Activated CD8-positive, alpha-beta memory T cell treated with anti-CD3 and anti-CD28 coated beads, Interleukin-2, amount 50 U/mL, for 48 hours (primary cell): ENCODE data around the gene UQCC3.
"Not testable (repeated sequence)": the region's sequence is repeated elsewhere in the genome, so short reads cannot be mapped to it uniquely, and the experiment has no call there.

Experiments
- DNase-seq: peaks from one replicate; pipeline ENCODE4 v3.0.0-alpha.2; 2020

The UQCC3 gene

DNA sequence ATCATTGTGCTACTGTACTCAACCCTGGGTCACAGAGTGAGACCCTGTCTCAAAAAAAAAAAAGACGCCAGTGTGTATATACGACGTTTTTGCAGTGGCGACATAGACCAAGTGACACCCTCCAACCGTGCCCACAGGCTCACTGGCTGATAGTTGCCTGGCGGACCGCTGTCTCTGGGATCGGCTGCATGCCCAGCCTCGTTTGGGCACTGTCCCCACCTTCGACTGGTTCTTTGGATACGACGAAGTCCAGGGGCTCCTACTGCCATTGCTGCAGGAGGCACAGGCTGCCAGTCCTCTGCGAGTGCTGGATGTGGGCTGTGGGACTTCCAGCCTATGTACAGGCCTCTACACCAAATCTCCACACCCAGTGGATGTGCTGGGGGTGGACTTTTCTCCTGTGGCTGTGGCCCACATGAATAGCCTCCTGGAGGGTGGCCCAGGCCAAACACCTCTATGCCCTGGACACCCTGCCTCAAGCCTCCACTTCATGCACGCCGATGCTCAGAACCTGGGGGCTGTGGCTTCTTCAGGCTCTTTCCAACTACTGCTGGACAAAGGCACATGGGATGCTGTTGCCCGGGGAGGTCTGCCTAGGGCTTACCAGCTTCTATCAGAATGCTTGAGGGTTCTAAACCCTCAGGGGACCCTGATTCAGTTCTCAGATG lies 5.1 kb upstream of the UQCC3 start:
- DNase-seq = peak; percentile 75

DNA sequence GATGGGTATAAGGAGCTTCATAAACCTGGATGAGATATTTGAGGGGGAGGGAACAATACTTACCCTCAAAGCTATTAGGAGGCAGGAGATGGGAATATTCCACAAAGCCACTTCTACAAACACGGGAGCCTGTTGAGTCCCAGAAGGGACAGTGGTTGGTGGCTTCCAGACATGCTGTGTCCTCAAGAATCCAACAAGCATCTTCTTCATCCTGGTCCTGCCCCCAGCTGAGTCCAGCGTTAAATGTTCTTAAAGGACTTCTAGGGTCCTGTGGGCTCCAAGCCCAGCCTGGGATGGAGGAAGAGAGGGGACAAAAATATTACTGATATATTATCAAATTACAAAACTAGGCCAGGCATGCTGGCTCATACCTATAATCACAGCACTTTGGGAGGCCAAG lies 4.0 kb upstream of the UQCC3 start:
- DNase-seq = no peak

- DNase-seq = no peak
These were observed 1.9 kb upstream of the UQCC3 start for GRCh38 chr11:62669420-62670161.

- no peak for DNase-seq
These were observed 251 bp upstream of the UQCC3 start for GRCh38 chr11:62671236-62671607.

DNA sequence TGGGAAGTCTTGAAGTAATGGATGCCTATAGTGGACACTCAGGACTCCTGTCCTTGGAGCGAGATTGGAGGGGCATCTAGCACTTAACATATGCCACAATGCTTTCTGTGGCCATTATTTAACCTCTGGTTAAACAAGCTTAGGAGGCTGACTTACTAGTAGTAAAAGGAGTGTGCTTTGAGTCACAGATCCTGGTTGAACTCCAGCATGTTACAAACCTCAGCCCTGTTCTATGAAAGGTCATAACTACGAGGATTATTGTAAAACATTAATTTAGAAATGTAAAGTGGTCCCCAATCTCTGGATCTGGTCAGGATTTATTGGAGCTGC lies 1.7 kb downstream of the UQCC3 start:
- no peak for DNase-seq

GRCh38 chr11:62675415-62675814 lies 3.9 kb downstream of the UQCC3 start:
- DNase-seq = not testable (repeated sequence)

GRCh38 chr11:62676698-62677097 lies 5.2 kb downstream of the UQCC3 start:
- DNase-seq = no peak

DNA sequence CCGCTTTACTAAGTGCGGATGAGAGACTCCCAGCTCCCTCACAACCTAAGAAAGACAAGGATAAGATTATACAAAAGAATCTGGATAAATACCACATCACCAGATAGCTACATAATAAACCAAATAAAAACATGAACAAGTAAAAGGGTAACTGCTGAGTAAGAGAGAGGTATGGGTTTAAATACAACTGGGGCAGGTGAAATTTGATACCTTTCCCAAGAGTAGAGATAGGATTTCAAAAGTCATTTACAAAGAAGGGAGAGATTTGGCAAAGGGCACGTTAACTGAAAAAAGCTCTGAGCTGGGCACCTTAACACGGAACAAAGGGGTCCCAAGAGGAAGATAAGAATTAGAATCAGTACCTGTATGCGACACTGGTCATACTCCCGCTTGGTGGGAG lies 5.7 kb downstream of the UQCC3 start:
- DNase-seq = no peak

DNA sequence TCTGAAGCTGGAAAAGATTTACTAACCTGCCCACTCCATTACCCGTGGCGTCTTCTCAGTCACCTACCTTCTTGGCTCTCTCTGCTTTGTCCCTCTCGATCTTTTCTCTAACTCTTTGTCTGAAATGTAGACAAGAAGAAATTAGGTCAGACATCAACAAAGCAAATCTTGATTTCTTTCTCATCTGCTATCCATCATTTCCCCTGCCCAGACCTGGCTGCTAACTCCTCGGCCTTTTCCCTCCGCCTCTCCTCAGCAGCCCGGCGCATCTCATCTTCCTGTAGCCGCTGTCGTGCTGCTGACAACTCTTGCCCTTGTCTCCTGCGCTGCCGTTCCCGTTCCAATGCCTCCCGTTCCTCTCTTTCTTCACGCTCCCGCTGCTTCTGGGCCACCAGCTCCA lies 6.2 kb downstream of the UQCC3 start:
- DNase-seq = no peak

DNA sequence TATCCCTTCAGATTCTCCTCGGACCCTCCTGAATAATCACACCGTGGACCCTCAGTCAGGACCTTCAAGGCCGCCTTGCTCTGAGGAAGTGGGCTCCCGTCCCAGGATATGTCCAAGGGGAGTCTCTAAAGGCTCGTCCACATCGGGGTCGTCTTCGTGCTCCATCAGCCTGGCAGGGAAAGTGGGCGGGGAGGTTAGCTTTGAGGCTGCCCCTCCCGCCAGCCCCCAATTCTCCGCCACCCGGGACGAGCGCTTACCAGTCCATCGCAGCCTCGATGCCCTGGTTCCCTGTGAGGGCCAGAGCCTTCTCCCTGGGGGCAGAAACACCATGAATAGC lies 6.9 kb downstream of the UQCC3 start:
- no peak for DNase-seq

DNA sequence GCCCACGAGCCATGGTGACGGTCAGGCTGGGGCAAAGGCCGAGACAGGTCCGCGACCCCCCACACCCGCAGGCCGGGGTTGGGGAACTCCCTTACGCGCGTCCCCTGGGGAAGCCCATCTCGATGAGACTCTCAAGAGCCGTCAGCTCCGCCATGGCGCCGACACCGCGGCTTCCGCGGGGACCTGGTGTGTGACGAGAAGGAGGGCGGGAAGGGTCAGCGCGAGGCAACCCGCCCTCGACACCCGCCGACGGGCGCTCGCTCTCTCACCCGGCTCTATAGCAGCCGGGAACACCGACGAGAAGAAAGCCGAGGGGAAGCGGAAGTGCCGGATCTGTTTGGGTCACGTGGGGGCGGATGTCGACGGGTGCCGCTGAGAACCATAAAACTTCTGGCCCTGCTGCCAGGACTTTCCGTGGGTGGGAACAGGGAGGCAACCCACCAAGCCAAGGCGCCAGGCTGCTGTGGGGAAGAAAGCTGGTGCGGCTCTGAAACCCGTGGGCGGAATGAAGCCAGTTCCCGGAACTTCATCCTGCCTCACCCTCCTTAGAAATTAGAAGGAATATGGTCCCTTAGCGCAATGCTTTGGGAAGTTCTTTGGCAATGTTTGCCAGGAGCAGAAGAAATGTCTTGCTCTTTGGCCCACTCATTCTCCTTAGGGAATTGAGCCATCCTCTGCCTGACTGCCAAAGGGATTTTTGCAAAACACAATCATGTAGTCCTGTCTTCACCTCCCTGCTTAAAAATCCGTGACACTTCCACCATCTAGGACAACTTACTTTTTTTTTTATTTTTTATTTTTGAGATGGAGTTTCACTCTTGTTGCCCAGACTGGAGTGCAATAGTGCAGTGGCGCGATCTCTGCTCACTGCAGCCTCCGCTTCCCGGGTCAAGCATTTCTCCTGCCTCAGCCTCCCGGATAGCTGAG lies 7.6 kb downstream of the UQCC3 start, which contains the start of gene UBXN1:
UBXN1 (minus strand) TSS at position 304 of the 927 bp plus-strand sequence; CDS start at position 154, 150 bp downstream.
- DNase-seq = peak; percentile 91

DNA sequence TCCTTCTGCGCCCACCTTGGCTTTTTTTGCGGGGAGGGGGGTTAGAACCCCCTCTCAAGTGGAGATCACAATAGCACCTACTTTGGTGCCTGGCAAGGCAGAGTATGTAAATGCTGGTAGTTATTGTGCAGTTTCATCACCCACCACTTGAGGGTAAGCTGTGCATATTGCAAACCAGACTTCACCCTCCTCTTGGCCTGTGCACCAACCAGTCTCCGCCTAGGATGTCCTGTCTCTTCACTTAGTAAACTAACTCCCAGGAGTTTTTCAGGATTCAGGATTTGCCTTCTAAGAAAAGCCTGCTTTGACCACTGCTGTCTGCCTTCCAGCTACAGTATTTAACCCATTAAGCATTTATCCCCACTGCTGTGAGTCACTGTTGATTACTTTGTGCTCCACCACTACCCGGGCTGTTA lies 9.4 kb downstream of the UQCC3 start:
- peak; percentile 53 for DNase-seq

DNA sequence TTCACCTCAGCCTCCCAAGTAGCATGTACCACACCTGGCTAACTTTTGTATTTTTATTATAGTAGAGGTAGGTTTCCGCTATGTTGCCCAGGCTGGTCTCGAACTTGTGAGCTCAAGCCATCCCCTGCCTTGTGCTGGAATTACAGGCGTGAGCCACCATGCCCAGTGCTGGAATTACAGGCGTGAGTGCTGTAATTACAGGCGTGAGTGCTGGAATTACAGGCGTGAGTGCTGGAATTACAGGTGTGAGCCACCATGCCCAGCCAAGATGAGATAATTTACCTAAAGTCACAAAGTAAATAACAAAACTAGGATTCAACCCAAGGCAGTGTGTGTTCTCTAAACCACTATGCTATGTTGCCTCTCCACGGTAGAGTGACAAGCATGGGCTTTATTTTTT lies 11.0 kb downstream of the UQCC3 start:
- no peak for DNase-seq

GRCh38 chr11:62687508-62688396 lies 16.3 kb downstream of the UQCC3 start:
- no peak for DNase-seq

DNA sequence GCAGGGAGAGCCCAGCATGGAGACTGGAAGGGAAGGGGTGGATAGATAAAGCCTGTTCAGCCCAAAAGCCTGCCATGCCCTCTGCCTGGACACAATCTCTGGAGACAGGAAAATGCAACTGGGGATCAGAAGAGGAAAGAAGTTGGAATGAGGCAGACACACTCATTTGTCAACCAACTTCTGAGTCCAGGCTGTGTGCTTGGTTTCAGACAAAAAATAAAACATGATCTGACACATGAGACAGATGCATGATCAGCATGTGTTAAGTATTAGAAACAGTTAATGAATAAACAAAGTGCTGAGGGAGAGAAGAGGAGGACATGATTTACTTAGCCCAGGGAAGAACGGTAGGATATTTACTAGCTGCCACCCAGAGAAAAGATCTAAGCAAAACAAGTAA lies 17.0 kb downstream of the UQCC3 start:
- no peak for DNase-seq

DNA sequence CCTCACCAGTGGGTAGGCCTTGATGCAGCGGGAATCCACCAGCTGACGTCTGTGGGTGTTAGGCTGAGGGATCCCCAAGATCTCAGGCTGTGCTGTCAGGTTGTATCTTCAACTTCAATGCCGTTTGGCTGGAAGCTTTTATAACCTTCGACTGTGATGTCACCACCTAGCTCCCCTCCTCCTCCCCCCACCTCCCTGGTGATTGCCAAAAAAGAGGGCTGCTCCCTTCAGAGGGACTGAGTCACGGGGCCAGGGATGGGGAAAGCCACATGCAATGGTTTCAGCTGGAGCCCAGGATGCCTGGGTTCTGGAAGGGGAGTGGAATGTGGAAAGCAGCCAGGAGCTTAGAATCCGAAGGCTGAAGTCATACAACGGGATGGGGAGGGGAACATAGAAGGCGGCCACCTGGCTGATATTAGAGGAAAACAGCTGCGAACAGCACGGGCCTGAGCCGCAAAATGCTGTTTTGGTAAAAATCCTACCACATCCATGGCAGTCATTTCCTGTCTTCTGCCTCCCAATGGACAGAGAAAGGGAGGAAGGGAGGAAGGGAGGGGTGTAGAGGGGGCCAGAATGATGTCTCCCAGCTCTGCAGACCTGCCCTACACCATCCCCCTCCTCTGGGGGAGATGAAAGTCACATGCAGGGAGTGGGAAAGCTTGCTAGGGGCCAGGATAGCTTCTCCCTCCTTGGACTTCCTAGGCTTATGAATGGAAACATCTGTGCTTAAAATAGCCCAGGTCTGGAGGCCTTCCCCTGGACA lies 18.1 kb downstream of the UQCC3 start, which contains the start of gene LRRN4CL:
LRRN4CL (minus strand) TSS at position 110 of the 763 bp plus-strand sequence. CDS start 1,022 bp downstream, outside the sequence.
- no peak for DNase-seq

DNA sequence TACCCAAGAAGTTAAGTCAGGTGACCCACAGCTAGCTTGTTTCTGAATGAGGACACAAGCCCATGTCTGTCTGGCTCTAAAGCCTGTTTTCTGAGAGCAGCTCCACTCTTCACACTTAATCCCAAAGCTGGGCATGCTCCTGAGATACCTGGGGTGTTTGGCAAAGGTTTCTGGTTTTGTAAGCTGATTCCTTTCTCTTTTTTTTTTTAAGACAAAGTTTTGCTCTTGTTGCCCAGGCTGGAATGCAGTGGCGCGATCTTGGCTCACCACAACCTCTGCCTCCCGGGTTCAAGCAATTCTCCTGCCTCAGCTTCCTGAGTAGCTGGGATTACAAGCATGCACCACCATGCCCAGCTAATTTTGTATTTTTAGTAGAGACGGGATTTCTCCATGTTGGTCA lies 22.2 kb downstream of the UQCC3 start:
- DNase-seq = not testable (repeated sequence)

GRCh38 chr11:62694455-62695167 lies 23.1 kb downstream of the UQCC3 start:
- peak; percentile 83 for DNase-seq

DNA sequence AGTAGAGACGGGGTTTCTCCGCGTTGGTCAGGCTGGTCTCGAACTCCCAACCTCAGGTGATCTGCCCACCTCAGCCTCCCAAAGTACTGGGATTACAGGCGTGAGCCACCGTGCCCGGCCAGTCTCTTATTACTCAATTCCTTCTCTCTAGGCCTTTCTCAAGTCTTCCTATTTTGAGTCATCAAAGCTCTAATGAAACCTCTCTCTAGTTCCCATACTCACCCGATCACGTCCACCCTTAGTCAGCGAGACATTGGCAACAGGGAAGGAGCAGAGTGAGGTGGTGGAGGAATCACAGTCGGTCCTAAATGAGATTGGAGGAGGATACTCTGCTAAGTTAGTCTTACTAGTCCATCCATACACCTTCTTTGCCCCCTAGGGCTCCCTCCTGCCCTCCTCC lies 30.8 kb downstream of the UQCC3 start:
- DNase-seq = no peak

- not testable (repeated sequence) for DNase-seq
These were observed 32.4 kb downstream of the UQCC3 start for GRCh38 chr11:62703921-62704320.

DNA sequence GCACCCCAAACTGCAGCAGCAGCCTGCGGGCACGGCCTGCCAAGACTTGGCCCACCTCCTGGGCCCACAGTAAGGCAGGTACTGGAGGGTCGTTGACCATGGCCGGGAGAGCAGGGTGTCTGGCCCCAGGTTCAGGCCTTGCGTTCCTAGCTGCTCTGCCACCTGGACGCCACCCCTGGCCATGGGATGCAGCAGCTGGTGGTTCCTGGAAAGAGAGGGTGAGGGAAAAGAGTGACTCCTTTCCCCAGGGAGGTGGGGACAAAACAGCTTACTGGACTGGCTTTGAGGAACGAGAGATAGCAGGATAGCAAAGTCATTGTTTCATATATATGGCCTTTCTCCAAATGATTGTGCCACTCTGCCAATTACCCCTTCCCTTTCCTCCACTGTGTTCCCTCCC lies 33.9 kb downstream of the UQCC3 start:
- DNase-seq = no peak
